SU-DHL-6 (cell line): ENCODE measurements around the gene FGFR2.

Source experiments
- H2AFZ ChIP-seq: fragments of 200-600 bp; sonication (generic); 2 replicates; pipeline ENCODE4 v1.6.1; 2014; ENCODE audit warnings: low read depth, mild to moderate bottlenecking, moderate library complexity, mixed read lengths, antibody characterized with exemption, low read length; ENCODE audit not compliant: severe bottlenecking
- H3F3A ChIP-seq: fragments of 200-600 bp; shearing (Covaris generic); 2 replicates; pipeline ENCODE4 v1.6.0; 2016; ENCODE audit warnings: antibody characterized with exemption, mild to moderate bottlenecking; ENCODE audit not compliant: insufficient read depth
- H3K27ac ChIP-seq: fragments of 200-600 bp; sonication (generic); 2 replicates; pipeline ENCODE4 v1.5.1; 2016; ENCODE audit warnings: low read depth, mild to moderate bottlenecking, low read length, moderate library complexity, mixed read lengths
- H3K27me3 ChIP-seq: fragments of 200-600 bp; sonication (generic), shearing (Covaris generic); 2 replicates; pipeline ENCODE4 v1.6.0; 2014; ENCODE audit warnings: mild to moderate bottlenecking, low read length
- H3K36me3 ChIP-seq: fragments of 200-600 bp; sonication (generic); 2 replicates; pipeline ENCODE4 v1.6.1; 2014; ENCODE audit warnings: mild to moderate bottlenecking, low read length, mixed read lengths
- H3K4me2 ChIP-seq: fragments of 300-600, 200-600 bp; shearing (Covaris generic), sonication (generic); 2 replicates; pipeline ENCODE4 v1.6.0; 2014; ENCODE audit warnings: low read length, low read depth, mild to moderate bottlenecking; ENCODE audit not compliant: poor library complexity, severe bottlenecking
- H3K4me3 ChIP-seq: fragments of 200-600 bp; sonication (generic); 2 replicates; pipeline ENCODE4 v1.5.1; 2014; ENCODE audit warnings: antibody characterized with exemption, low read length, mild to moderate bottlenecking, mixed read lengths; ENCODE audit not compliant: insufficient read depth, poor library complexity, severe bottlenecking
- H3K79me2 ChIP-seq: fragments of 200-600 bp; sonication (generic); 2 replicates; pipeline ENCODE4 v1.6.1; 2014; ENCODE audit warnings: mild to moderate bottlenecking, low read length, moderate library complexity; ENCODE audit not compliant: insufficient read depth
- H3K9ac ChIP-seq: fragments of 200-600 bp; sonication (generic); 2 replicates; pipeline ENCODE4 v1.7.0; 2014; ENCODE audit warnings: mild to moderate bottlenecking, low read length
- H3K9me2 ChIP-seq: fragments of 200-600 bp; sonication (generic); replicated peaks from 2 replicates; pipeline ENCODE4 v1.6.1; 2014; ENCODE audit warnings: low read length; ENCODE audit not compliant: insufficient read depth
- H3K9me3 ChIP-seq: fragments of 200-600 bp; sonication (generic); 2 replicates; pipeline ENCODE4 v1.6.1; 2014; ENCODE audit warnings: low read length, mixed read lengths; ENCODE audit not compliant: insufficient read depth
- H4K20me1 ChIP-seq: fragments of 200-600 bp; sonication (generic); 2 replicates; pipeline ENCODE4 v1.6.1; 2014; ENCODE audit warnings: low read depth, mild to moderate bottlenecking, antibody characterized with exemption, low read length, moderate library complexity, mixed read lengths
- EZH2phosphoT487 ChIP-seq: fragments of 200-600 bp; sonication (generic), shearing (Covaris generic); conservative IDR thresholded peaks from 2 replicates; pipeline ENCODE4 v1.6.1; 2018; ENCODE audit warnings: mild to moderate bottlenecking, antibody characterized with exemption, low read length, moderate library complexity, mixed read lengths
- TF ChIP-seq, protein P1 (sequence below): fragments of 200-600 bp; sonication (generic); IDR thresholded peaks from one replicate; pipeline ENCODE4 v1.5.1; 2017; ENCODE audit warnings: antibody characterized with exemption, mild to moderate bottlenecking, low read length, moderate library complexity; ENCODE audit not compliant: insufficient read depth, poor library complexity, severe bottlenecking

Gene FGFR2

DNA sequence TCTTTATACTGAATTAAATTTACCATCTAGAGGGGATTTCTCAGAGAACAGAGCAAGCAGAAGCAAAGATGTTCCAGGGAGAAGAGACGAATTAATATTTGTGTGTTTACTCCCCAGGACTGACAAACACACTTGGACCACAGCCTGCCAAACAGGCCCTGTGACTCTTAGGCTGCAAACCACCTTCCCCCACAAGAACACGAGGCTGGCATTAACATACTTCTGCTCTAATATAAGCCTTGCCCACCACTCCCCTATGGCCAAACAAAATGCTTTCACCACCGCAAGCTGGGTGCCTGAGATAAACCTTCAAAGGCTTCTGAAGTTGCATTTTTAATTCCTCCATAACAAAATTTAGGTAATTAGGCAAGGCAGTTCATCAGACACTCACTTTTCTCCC is 88.4 kb downstream of the FGFR2 start:
- H4K20me1 ChIP-seq, result no peaks in the 10 kb centered on the region
- H3K36me3 ChIP-seq, result no peaks in the 10 kb centered on the region
- no peak overlapping the region for H3K27ac ChIP-seq
- H3K9ac ChIP-seq, result no peak overlapping the region
- H3K9me2 ChIP-seq, result no peaks in the 10 kb centered on the region
- H3K9me3 ChIP-seq, result no peaks in the 10 kb centered on the region
- no peaks in the 10 kb centered on the region for H3K79me2 ChIP-seq
- H2AFZ ChIP-seq, result no peak overlapping the region
- H3K4me3 ChIP-seq, result no peak overlapping the region
- no peaks in the 10 kb centered on the region for H3K27me3 ChIP-seq
- H3K4me2 ChIP-seq, result no peak overlapping the region
- no peaks in the 10 kb centered on the region for H3F3A ChIP-seq
- TF ChIP-seq, protein P1, sequence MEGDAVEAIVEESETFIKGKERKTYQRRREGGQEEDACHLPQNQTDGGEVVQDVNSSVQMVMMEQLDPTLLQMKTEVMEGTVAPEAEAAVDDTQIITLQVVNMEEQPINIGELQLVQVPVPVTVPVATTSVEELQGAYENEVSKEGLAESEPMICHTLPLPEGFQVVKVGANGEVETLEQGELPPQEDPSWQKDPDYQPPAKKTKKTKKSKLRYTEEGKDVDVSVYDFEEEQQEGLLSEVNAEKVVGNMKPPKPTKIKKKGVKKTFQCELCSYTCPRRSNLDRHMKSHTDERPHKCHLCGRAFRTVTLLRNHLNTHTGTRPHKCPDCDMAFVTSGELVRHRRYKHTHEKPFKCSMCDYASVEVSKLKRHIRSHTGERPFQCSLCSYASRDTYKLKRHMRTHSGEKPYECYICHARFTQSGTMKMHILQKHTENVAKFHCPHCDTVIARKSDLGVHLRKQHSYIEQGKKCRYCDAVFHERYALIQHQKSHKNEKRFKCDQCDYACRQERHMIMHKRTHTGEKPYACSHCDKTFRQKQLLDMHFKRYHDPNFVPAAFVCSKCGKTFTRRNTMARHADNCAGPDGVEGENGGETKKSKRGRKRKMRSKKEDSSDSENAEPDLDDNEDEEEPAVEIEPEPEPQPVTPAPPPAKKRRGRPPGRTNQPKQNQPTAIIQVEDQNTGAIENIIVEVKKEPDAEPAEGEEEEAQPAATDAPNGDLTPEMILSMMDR, result no peak
- TF ChIP-seq EZH2phosphoT487, result no peak

DNA sequence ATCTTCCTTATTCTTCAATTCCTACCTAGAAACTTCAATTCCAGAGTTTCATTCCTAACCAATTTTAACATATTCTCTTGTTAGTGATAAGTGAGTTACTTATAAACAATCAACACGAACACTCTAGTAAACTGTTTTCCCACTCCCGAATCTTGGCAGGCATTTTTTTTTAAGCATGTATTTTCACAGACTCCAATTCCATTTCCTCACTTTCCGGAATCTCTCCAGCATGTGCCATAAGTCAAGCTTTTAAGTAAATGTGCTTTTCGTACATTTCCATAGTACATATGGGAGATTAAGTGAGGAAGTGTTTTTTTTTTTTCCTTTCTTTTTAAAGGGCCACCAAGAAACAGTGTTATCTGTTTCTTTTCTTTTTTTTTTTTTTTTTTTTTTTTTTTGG is 89.1 kb downstream of the FGFR2 start:
- H3K9ac ChIP-seq, result no peak overlapping the region
- no peaks in the 10 kb centered on the region for H3K79me2 ChIP-seq
- H3K36me3 ChIP-seq, result no peaks in the 10 kb centered on the region
- H2AFZ ChIP-seq, result no peak overlapping the region
- no peak overlapping the region for H3K27ac ChIP-seq
- no peaks in the 10 kb centered on the region for H3F3A ChIP-seq
- H3K9me2 ChIP-seq, result no peaks in the 10 kb centered on the region
- no peaks in the 10 kb centered on the region for H3K27me3 ChIP-seq
- H3K4me3 ChIP-seq, result no peak overlapping the region
- no peaks in the 10 kb centered on the region for H4K20me1 ChIP-seq
- H3K9me3 ChIP-seq, result no peaks in the 10 kb centered on the region
- no peak overlapping the region for H3K4me2 ChIP-seq
- no peak for TF ChIP-seq EZH2phosphoT487
- TF ChIP-seq, protein P1, result no peak

DNA sequence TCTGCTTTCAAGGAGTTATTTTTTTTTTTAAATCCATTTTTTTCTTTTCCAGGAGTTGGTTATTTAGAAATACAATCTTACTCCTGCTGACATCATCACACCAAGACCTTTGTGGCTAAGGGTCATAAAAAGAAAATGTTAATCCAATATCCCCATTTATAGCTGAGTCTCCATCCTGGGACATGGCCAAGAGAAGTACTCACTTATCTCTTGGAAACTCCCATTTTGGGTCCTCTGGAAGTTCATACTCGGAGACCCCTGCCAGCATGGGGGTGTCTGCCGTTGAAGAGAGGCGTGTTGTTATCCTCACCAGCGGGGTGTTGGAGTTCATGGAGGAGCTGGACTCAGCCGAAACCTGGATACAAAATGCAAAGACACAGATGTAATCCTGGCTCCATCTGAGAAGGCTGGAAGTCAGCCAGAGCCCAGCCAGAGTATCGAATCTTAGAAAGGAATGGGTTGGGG is 94.6 kb downstream of the FGFR2 start:
- H3K9ac ChIP-seq, result no peak overlapping the region
- no peaks in the 10 kb centered on the region for H3K9me2 ChIP-seq
- H3K9me3 ChIP-seq, result no peaks in the 10 kb centered on the region
- H3K79me2 ChIP-seq, result no peaks in the 10 kb centered on the region
- H4K20me1 ChIP-seq, result no peaks in the 10 kb centered on the region
- no peaks in the 10 kb centered on the region for H3F3A ChIP-seq
- no peaks in the 10 kb centered on the region for H3K36me3 ChIP-seq
- no peak overlapping the region for H2AFZ ChIP-seq
- no peak overlapping the region for H3K27ac ChIP-seq
- H3K27me3 ChIP-seq, result no peaks in the 10 kb centered on the region
- TF ChIP-seq, protein P1, result no peak
- TF ChIP-seq EZH2phosphoT487, result no peak
- H3K4me2 ChIP-seq, result no peak overlapping the region
- H3K4me3 ChIP-seq, result no peak overlapping the region

DNA sequence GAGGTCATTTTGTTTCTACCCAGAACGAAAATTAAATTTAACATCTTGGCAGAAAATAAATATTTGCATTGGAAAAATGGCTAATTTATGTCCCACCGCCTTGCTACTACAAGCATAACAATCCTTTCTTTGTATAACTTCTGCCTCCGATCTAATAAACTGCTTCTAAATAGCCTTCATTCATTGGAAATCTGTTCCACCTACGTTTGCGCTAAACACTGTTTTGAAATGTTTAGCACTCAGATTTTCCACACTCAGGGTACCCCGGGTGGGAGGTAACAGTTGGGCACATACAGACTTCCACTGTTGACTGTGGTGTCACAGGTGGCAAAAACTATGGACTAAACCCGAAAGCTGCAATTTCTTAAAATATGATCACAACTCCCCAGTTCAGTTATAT is 96.4 kb downstream of the FGFR2 start:
- no peak for TF ChIP-seq EZH2phosphoT487
- H3F3A ChIP-seq, result no peaks in the 10 kb centered on the region
- no peak overlapping the region for H2AFZ ChIP-seq
- H3K27me3 ChIP-seq, result no peaks in the 10 kb centered on the region
- H3K4me3 ChIP-seq, result no peak overlapping the region
- H3K27ac ChIP-seq, result no peak overlapping the region
- H3K79me2 ChIP-seq, result no peaks in the 10 kb centered on the region
- H3K4me2 ChIP-seq, result no peak overlapping the region
- H3K9me3 ChIP-seq, result no peaks in the 10 kb centered on the region
- H3K36me3 ChIP-seq, result no peaks in the 10 kb centered on the region
- H4K20me1 ChIP-seq, result no peaks in the 10 kb centered on the region
- H3K9me2 ChIP-seq, result no peaks in the 10 kb centered on the region
- no peak overlapping the region for H3K9ac ChIP-seq
